Endometrium (tissue), 2 donors: Measurements from ENCODE around the gene ARHGEF25.
"Not testable (repeated sequence)": the region's sequence is repeated elsewhere in the genome, so short reads cannot be mapped to it uniquely, and the experiment has no call there.

Experiments used
- FAIRE-seq: peaks from 2 replicates; lab custom pipeline; 2012; peaks lifted over from hg19 to GRCh38; lab: Jason Lieb, UNC
- donor health status: control.
- donor health status: control.

Gene ARHGEF25

GRCh38 chr12:57622293-57623245 is 11.3 kb downstream of the ARHGEF25 start:
- no peak for FAIRE-seq

- no peak for FAIRE-seq
Observed at GRCh38 chr12:57623385-57623784, 12.2 kb downstream of the ARHGEF25 start.

- FAIRE-seq, result no peak
Observed at GRCh38 chr12:57623811-57624390, 12.7 kb downstream of the ARHGEF25 start.

DNA sequence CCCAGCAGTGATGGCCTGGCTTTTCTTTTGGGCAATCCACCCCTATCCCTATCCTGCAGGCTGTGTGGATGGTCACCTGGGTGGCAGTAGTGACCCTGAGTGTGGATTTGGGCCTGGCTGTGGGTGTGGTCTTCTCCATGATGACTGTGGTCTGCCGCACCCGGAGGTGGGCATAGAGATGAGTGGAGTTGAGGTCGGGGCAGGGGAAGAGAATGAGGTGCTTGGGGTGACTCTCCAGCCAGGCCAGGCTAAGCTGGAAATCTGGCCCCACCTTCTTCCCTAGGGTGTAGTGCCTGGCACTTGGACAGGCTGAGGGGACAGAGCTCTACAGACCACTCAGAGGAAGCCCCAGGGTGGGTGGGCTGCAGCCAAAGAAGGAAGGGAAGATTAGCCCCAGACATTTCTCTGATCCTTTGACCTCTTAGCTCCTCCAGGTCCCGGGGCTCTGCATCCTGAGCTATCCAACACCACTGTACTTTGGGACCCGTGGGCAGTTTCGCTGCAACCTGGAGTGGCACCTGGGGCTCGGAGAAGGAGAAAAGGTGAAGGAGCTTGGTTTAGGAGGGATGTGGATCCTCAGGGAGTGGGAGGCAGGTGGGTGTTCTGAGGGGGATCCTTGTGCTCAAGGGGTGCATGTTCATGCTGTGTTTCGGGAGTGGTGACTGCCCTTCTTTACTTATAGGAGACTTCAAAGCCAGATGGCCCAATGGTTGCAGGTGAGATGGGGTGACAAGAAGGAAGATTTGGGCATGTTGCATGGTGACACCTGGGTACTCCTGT is 13.4 kb downstream of the ARHGEF25 start:
- no peak for FAIRE-seq

- no peak for FAIRE-seq
Observed at GRCh38 chr12:57625261-57626032, 14.2 kb downstream of the ARHGEF25 start.

- no peak for FAIRE-seq
Observed at GRCh38 chr12:57626111-57626920, 15.1 kb downstream of the ARHGEF25 start.

- no peak for FAIRE-seq
Observed at GRCh38 chr12:57626921-57627445, 15.7 kb downstream of the ARHGEF25 start.

DNA sequence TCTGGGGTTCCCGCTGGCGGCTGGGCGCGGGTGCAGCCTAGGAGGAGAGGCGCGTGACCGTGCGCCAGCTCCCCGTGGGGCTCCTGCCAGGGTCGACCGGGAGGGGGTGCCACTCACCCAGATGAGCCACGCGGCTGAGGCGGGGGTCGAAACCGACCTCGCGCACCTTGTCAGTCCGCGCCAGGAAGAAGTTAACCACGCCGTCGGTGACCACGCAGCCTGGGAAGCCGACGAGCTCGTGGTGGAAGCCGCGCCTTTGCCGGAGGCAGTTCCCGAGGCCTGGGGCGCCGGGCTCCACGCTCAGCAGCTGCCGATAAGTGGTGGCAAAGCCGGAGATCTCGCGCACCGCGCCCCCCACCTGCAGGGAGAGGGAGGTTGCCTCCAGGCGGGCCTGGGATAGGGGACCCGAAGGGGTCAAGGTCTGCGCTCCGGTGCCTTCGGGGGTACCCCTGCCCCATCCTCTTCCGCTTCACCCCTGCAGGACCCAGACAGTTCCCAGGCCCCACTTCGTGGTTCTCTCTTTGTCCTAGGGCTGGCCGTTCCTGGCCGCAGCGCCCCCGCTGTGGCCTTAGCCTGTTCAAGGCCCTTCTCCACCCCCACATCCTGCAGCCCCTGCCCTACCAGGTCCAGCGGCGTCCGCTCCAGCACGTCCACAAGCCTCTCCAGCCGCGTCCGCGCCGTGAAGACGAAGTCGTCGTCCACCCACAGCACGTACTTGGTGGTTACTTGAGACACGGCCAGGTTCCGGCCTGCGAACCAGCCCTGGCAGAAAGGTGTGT is 16.5 kb downstream of the ARHGEF25 start:
- FAIRE-seq, result no peak

GRCh38 chr12:57628280-57629191 is 17.3 kb downstream of the ARHGEF25 start:
- FAIRE-seq, result no peak

GRCh38 chr12:57629897-57630471 is 18.7 kb downstream of the ARHGEF25 start:
- no peak for FAIRE-seq

GRCh38 chr12:57630891-57631433 is 19.7 kb downstream of the ARHGEF25 start:
- no peak for FAIRE-seq

DNA sequence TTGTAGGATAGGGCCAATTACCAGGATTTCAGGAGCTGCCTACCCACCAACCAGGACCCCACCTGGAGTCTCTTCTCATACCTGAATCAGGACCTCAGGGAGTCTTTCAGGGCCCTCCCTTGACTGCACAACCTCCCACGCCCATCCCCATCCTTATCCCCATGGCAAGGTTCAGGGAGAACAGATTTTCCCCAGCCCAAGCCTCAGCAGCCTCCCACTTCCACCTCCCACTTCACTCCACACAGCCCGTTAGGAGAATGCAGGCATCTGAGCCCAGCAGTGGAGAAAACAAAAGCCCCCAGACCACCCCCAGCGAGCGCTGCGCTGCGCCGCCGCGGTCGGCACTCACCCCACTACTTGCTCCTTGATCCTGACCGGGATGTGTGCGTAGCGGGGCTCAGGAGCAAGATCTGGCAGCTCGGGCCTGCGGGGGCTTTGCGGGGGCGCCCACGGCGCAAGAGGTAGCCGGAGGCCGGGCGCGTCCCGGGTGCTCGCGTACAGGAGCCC is 20.4 kb downstream of the ARHGEF25 start:
- no peak for FAIRE-seq

- FAIRE-seq, result no peak
Observed at GRCh38 chr12:57632073-57632957, 21.1 kb downstream of the ARHGEF25 start.

GRCh38 chr12:57632958-57633840 is 22.0 kb downstream of the ARHGEF25 start, which contains the start of gene B4GALNT1:
TSS of gene B4GALNT1 (minus strand) at chr12:57633201. CDS start at chr12:57632132, 1,069 bp downstream.
- FAIRE-seq, result no peak

GRCh38 chr12:57636731-57637130 is 25.5 kb downstream of the ARHGEF25 start:
- FAIRE-seq, result not testable (repeated sequence)

- no peak for FAIRE-seq
Observed at GRCh38 chr12:57637364-57637763, 26.1 kb downstream of the ARHGEF25 start.
